ENCODE measurements around the gene ALDH4A1.

ALDH4A1 gene

GRCh38 chr1:18921516-18922251 lies 19.3 kb upstream of the ALDH4A1 start:
- DNase-seq (ENCODE audit: low read depth), result no peak

- DNase-seq (ENCODE audit: low read depth), result no peak
These were observed 18.6 kb upstream of the ALDH4A1 start for GRCh38 chr1:18920931-18921330.

GRCh38 chr1:18919956-18920355 lies 17.6 kb upstream of the ALDH4A1 start:
- no peak for DNase-seq (ENCODE audit: low read depth)

GRCh38 chr1:18919197-18919905 lies 17.0 kb upstream of the ALDH4A1 start:
- no peak for DNase-seq (ENCODE audit: low read depth)

- no peak for DNase-seq (ENCODE audit: low read depth)
These were observed 16.1 kb upstream of the ALDH4A1 start for GRCh38 chr1:18918417-18918816.

GRCh38 chr1:18917071-18917799 lies 14.9 kb upstream of the ALDH4A1 start:
- DNase-seq (ENCODE audit: low read depth), result no peak

- DNase-seq (ENCODE audit: low read depth), result no peak
These were observed 13.0 kb upstream of the ALDH4A1 start for GRCh38 chr1:18915341-18915740.

- DNase-seq (ENCODE audit: low read depth), result peak; percentile 40
These were observed 10.9 kb upstream of the ALDH4A1 start for GRCh38 chr1:18913065-18913835.

- DNase-seq (ENCODE audit: low read depth), result no peak
These were observed 10.2 kb upstream of the ALDH4A1 start for GRCh38 chr1:18912550-18912949.

- DNase-seq (ENCODE audit: low read depth), result no peak
These were observed 6.8 kb upstream of the ALDH4A1 start for GRCh38 chr1:18908911-18909771.

- no peak for DNase-seq (ENCODE audit: low read depth)
These were observed 5.8 kb upstream of the ALDH4A1 start for GRCh38 chr1:18907917-18908845.

- peak; percentile 43 for DNase-seq (ENCODE audit: low read depth)
These were observed 4.9 kb upstream of the ALDH4A1 start for GRCh38 chr1:18907021-18907916.

GRCh38 chr1:18903291-18903756 lies 969 bp upstream of the ALDH4A1 start:
- DNase-seq (ENCODE audit: low read depth), result no peak

- no peak for DNase-seq (ENCODE audit: low read depth)
These were observed 318 bp downstream of the ALDH4A1 start for GRCh38 chr1:18901952-18902522.

- no peak for DNase-seq (ENCODE audit: low read depth)
These were observed 1.0 kb downstream of the ALDH4A1 start for GRCh38 chr1:18901147-18901951.

- no peak for DNase-seq (ENCODE audit: low read depth)
These were observed 2.0 kb downstream of the ALDH4A1 start for GRCh38 chr1:18900303-18900841.

GRCh38 chr1:18899363-18900049 lies 2.8 kb downstream of the ALDH4A1 start:
- DNase-seq (ENCODE audit: low read depth), result no peak
